C4-2B (cell line): ENCODE results near the gene ZNF136.

ENCODE experiments used
- ZFX ChIP-seq: fragments of 450-650 bp; IDR thresholded peaks from 2 replicates; pipeline ENCODE4 v1.6.1; 2017
- TF ChIP-seq, protein P1 (sequence below): fragments of 450-650 bp; conservative IDR thresholded peaks from 2 replicates; pipeline ENCODE4 v1.5.1; 2017; ENCODE audit warnings: mild to moderate bottlenecking

DNA sequence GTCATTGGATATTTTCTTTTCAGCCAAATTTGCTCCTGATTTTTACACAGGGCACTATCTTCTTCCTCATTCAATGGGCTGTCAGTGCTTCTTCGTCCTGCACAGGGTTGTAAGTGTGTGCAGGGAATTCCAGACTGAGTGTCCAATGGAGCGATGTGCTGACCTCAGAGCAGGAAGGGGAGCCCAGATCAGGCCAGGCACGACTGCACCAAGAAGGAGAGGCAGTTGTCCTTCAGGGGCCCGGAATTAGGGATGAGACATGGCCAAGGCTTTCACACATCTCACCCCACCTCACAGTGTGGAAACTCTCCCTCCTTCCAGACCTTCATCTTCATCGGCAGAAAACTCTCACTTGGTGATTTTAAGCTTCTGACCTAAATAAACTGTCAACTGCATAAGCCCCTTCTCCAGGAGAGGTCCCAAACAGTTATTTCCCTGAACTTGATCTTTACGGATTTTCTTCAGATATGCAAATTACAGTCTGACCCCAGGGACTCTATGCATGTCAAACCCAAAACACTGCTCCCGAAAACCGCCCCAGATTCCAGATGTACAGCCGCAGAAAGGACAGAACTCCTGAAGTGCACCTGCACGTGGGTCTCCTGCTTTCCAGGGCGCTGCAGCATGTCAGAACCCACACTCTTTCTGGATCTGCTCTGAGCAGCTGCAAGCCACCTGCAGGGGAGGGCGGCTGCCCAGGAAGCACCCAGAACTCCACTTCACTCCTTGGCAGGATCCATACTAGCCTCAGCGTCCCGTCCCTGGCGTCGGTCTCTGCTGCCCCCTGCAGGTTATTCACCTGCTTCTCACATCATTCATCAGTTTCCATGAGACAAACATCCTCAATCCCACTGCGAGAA, 22.1 kb upstream of the ZNF136 start:
- TF ChIP-seq, protein P1, sequence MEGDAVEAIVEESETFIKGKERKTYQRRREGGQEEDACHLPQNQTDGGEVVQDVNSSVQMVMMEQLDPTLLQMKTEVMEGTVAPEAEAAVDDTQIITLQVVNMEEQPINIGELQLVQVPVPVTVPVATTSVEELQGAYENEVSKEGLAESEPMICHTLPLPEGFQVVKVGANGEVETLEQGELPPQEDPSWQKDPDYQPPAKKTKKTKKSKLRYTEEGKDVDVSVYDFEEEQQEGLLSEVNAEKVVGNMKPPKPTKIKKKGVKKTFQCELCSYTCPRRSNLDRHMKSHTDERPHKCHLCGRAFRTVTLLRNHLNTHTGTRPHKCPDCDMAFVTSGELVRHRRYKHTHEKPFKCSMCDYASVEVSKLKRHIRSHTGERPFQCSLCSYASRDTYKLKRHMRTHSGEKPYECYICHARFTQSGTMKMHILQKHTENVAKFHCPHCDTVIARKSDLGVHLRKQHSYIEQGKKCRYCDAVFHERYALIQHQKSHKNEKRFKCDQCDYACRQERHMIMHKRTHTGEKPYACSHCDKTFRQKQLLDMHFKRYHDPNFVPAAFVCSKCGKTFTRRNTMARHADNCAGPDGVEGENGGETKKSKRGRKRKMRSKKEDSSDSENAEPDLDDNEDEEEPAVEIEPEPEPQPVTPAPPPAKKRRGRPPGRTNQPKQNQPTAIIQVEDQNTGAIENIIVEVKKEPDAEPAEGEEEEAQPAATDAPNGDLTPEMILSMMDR, result peak; percentile 73
- TF ChIP-seq ZFX, result no peak
